ENCODE results near the gene SHISAL2A. TPM values are rescaled to one million over a fixed set of nuclear protein-coding genes. Genes with fewer than 3 reads are reported as not detected.

The SHISAL2A gene
- total RNA-seq, 2 donors from 2014 or later = 2.8 to 5.3 TPM

GRCh38 chr1:52601991-52602855 is 30.7 kb upstream of the SHISAL2A start, which contains the start of gene GPX7:
GPX7 (plus strand) TSS chr1:52602371; CDS start chr1:52602410, 39 bp downstream.
- peak within 1 kb of the TSS; percentile 86 for H3K4me3 Mint-ChIP-seq
- H3K27me3 Mint-ChIP-seq = no peaks in the 10 kb centered on the region

DNA sequence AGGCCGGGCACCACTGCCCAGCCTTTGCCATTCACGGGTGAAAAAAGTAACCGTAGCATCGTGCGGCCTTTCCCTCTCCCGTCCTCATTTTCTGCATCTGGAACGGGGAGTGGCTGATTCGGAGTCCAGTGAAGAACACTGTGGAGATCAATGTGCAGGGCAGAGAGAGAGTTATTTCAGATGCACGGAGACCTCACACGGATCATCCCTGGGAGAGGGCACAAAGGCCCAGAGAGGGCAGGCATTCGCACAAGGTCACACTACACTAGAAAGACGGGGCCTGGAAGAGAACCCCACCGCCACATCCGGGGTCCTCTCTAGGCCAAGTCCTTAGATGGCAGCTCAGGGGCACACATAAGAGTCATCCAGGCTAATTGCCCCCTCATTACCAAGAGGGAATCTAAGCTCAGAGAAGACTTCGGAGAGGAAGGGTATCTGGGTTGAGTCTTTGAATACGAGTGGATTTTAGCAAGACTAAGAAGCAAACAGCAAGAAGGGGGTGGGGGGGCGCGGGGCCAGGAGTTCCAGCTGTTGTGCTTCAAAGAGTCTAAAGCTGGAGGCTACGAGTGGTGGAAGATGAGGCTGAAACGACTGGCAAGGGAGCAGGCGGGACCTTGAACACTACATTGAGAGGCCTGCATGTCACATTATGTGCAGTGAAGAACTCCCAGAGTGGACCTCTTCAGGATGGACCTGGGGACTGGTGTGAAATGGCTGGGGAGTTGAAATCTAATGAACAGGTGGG is 29.9 kb upstream of the SHISAL2A start:
- DNase-seq (ENCODE audit: low spot score) = no peak
- Mint-ChIP-seq H3K4me1 (ENCODE audit: low read depth in 2 of 2) (peaks cover 31 to 32% of the 10 kb centered on the region in 2 donors), H3K27ac (peak overlapping the region; percentile 78 to 89), H3K4me3 (peak overlapping the region; percentile 84), H3K9me3 (no peaks in the 10 kb centered on the region), H3K36me3 (no peaks in the 10 kb centered on the region), H3K27me3 (no peaks in the 10 kb centered on the region)
- ATAC-seq = peak in 1 of 2 donors; percentile 48

More at GRCh38 chr1:52601991-52602855, 30.7 kb upstream of the SHISAL2A start, which contains the start of gene GPX7:
- H3K36me3 Mint-ChIP-seq = no peaks in the 10 kb centered on the region
- ATAC-seq (peak; percentile 84 to 86), DNase-seq (ENCODE audit: low spot score) (peak; percentile 66)
- peaks cover 31 to 34% of the 10 kb centered on the region in 2 donors for H3K4me1 Mint-ChIP-seq (ENCODE audit: low read depth in 2 of 2)
- H3K27ac Mint-ChIP-seq = peak within 1 kb of the TSS; percentile 78 to 89
- H3K9me3 Mint-ChIP-seq = no peaks in the 10 kb centered on the region

- H3K27ac Mint-ChIP-seq = peak overlapping the region; percentile 78 to 89
- no peaks in the 10 kb centered on the region for H3K36me3 Mint-ChIP-seq
- no peaks in the 10 kb centered on the region for H3K27me3 Mint-ChIP-seq
- no peaks in the 10 kb centered on the region for H3K9me3 Mint-ChIP-seq
- DNase-seq (ENCODE audit: low spot score) = no peak
- no peak for ATAC-seq
- H3K4me3 Mint-ChIP-seq = peak overlapping the region; percentile 84
- H3K4me1 Mint-ChIP-seq (ENCODE audit: low read depth in 2 of 2) = peaks cover 30 to 31% of the 10 kb centered on the region in 2 donors
Measured at GRCh38 chr1:52603630-52604029, 29.3 kb upstream of the SHISAL2A start.

GRCh38 chr1:52604063-52604770 is 28.8 kb upstream of the SHISAL2A start:
- peak overlapping the region; percentile 84 for H3K4me3 Mint-ChIP-seq
- DNase-seq (ENCODE audit: low spot score) = no peak
- H3K36me3 Mint-ChIP-seq = no peaks in the 10 kb centered on the region
- no peaks in the 10 kb centered on the region for H3K9me3 Mint-ChIP-seq
- no peak for ATAC-seq
- peak overlapping the region; percentile 78 to 89 for H3K27ac Mint-ChIP-seq
- peaks cover 30 to 31% of the 10 kb centered on the region in 2 donors for H3K4me1 Mint-ChIP-seq (ENCODE audit: low read depth in 2 of 2)
- no peaks in the 10 kb centered on the region for H3K27me3 Mint-ChIP-seq

- DNase-seq (ENCODE audit: low spot score) (no peak), ATAC-seq (no peak)
- Mint-ChIP-seq H3K36me3 (no peaks in the 10 kb centered on the region), H3K27ac (peak overlapping the region in 1 of 2 donors; percentile 14), H3K4me3 (no peak overlapping the region), H3K9me3 (no peaks in the 10 kb centered on the region), H3K27me3 (no peaks in the 10 kb centered on the region), H3K4me1 (ENCODE audit: low read depth in 2 of 2) (peaks cover 8 to 28% of the 10 kb centered on the region in 2 donors)
Measured at GRCh38 chr1:52613636-52614373, 19.2 kb upstream of the SHISAL2A start.

DNA sequence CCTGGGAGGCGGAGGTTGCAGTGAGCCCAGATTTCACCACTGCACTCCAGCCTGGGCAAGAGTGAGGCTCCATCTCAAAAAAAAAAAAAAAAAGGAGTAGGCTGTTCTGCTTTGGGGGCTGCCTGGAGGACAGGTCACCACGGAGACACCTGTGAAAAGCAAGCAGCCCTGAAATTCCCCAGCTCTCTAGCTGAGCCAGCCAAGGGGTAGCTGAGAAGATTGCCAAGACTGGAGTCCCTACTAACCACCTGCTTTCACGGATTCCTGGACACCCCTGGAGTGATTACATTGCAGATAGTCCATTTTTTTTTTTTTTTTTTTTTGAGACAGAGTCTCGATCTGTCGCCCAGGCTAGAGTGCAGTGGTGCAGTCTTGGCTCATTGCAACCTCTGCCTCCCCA is 18.3 kb upstream of the SHISAL2A start:
- Mint-ChIP-seq H3K36me3 (no peaks in the 10 kb centered on the region), H3K9me3 (no peaks in the 10 kb centered on the region), H3K27ac (no peak overlapping the region), H3K4me1 (ENCODE audit: low read depth in 2 of 2) (peaks cover 8 to 28% of the 10 kb centered on the region in 2 donors), H3K4me3 (no peak overlapping the region), H3K27me3 (no peaks in the 10 kb centered on the region)
- ATAC-seq (no peak), DNase-seq (ENCODE audit: low spot score) (no peak)

DNA sequence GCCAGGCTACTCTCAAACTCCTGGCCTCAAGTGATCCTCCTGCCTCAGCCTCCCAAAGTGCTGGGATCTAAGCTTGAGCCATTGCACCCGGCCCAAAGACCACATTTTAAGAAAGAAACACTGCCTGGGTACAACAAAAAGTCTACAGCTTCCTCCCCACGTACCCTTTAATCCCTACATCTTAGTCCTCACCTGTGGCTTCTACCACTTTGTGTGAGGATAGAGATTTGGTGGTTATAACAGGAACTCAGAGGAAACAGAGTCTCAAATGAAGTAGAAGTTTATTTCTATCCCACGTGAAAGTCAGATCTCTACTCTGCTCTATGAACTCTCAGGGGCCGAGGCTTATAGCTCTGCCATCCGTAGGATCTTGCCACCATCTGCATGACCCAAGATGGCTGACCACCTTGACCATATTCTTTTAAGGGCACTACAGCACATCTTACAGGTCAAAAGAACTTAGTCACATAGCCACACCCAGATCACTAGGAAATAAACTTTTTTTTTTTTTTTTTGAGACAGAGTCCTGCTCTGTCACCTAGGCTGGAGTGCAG is 17.4 kb upstream of the SHISAL2A start:
- no peaks in the 10 kb centered on the region for H3K27me3 Mint-ChIP-seq

DNA sequence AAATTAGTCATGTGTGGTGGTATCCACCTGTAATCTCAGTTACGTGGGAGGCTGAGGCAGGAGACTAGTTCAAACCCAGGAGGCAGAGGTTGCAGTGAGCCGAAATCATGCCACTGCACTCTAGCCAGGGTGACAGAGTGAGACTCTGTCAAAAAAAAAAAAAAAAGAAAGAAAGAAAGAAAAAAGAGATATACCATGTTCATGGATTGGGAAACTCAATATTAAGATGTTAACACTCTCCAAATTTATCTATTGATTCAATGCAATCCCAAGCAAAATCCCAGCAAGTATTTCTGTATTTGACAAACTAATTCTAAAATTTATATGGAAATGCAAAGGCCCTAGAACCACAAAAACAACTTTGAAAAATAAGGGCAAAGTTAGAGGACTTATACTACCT is 11.0 kb upstream of the SHISAL2A start:
- H3K36me3 Mint-ChIP-seq = peaks cover 7% of the 10 kb centered on the region

More for the DNA sequence above, 17.4 kb upstream of the SHISAL2A start:
- Mint-ChIP-seq H3K4me3 (no peak overlapping the region), H3K27ac (peak overlapping the region in 1 of 2 donors; percentile 35), H3K36me3 (peaks cover 5% of the 10 kb centered on the region), H3K4me1 (ENCODE audit: low read depth in 2 of 2) (peaks cover 11 to 30% of the 10 kb centered on the region in 2 donors), H3K9me3 (no peaks in the 10 kb centered on the region)
- ATAC-seq (no peak), DNase-seq (ENCODE audit: low spot score) (no peak)

DNA sequence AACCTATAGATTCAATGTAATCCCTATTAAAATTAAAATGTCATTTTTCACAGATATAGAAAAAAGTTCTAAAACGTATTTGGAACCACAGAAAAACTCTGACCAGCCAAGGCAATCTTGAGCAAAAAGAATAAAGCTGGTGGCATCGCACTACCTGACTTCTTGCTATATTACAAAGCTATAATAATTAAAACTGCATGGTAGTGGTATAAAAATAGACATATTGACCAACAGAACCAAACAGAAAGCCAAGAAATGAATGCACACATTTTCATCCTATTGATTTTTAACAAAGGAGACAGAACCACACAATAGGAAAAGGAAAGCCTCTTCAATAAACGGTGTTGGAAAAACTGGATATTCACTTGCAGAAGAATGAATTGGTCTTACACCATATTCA is 9.2 kb upstream of the SHISAL2A start:
- no peaks in the 10 kb centered on the region for H3K27me3 Mint-ChIP-seq

More for the DNA sequence above, 11.0 kb upstream of the SHISAL2A start:
- peaks cover 11 to 21% of the 10 kb centered on the region in 2 donors for H3K4me1 Mint-ChIP-seq (ENCODE audit: low read depth in 2 of 2)
- no peak overlapping the region for H3K27ac Mint-ChIP-seq
- no peak overlapping the region for H3K4me3 Mint-ChIP-seq
- ATAC-seq (no peak), DNase-seq (ENCODE audit: low spot score) (no peak)
- no peaks in the 10 kb centered on the region for H3K9me3 Mint-ChIP-seq
- no peaks in the 10 kb centered on the region for H3K27me3 Mint-ChIP-seq

DNA sequence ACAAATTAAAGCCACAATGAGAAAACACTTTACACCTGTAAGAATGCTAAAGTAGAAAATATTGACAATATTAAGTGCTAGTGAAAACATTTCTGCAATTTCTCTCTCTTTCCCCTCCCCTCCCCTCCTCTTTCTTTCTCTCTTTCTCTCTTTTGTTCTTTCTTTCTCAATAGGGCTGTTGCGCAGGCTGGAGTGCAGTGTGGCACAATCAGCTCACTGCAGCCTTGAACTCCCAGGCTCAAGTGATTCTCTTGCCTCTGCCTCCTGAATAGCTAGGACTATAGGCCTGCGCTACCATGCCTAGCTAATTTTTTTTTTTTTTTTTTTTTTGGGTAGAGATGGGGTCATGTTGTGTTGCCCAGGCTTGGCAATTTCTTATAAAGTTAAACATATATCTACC is 5.9 kb upstream of the SHISAL2A start:
- H3K4me1 Mint-ChIP-seq (ENCODE audit: low read depth in 2 of 2) = peaks cover 21 to 26% of the 10 kb centered on the region in 2 donors

More for the DNA sequence above, 9.2 kb upstream of the SHISAL2A start:
- H3K36me3 Mint-ChIP-seq = peaks cover 7% of the 10 kb centered on the region
- H3K4me1 Mint-ChIP-seq (ENCODE audit: low read depth in 2 of 2) = peaks cover 16 to 18% of the 10 kb centered on the region in 2 donors
- ATAC-seq = no peak
- no peak overlapping the region for H3K27ac Mint-ChIP-seq
- no peaks in the 10 kb centered on the region for H3K9me3 Mint-ChIP-seq
- no peak for DNase-seq (ENCODE audit: low spot score)
- H3K4me3 Mint-ChIP-seq = no peak overlapping the region

GRCh38 chr1:52628614-52629324 is 4.2 kb upstream of the SHISAL2A start:
- Mint-ChIP-seq H3K27me3 (no peaks in the 10 kb centered on the region), H3K4me3 (no peak overlapping the region), H3K36me3 (no peaks in the 10 kb centered on the region), H3K27ac (no peak overlapping the region), H3K4me1 (ENCODE audit: low read depth in 2 of 2) (peaks cover 32 to 35% of the 10 kb centered on the region in 2 donors), H3K9me3 (no peaks in the 10 kb centered on the region)
- DNase-seq (ENCODE audit: low spot score) (no peak), ATAC-seq (no peak)

More for the DNA sequence above, 5.9 kb upstream of the SHISAL2A start:
- no peaks in the 10 kb centered on the region for H3K36me3 Mint-ChIP-seq
- no peaks in the 10 kb centered on the region for H3K27me3 Mint-ChIP-seq
- ATAC-seq (no peak), DNase-seq (ENCODE audit: low spot score) (no peak)
- no peak overlapping the region for H3K4me3 Mint-ChIP-seq
- H3K9me3 Mint-ChIP-seq = no peaks in the 10 kb centered on the region
- no peak overlapping the region for H3K27ac Mint-ChIP-seq

DNA sequence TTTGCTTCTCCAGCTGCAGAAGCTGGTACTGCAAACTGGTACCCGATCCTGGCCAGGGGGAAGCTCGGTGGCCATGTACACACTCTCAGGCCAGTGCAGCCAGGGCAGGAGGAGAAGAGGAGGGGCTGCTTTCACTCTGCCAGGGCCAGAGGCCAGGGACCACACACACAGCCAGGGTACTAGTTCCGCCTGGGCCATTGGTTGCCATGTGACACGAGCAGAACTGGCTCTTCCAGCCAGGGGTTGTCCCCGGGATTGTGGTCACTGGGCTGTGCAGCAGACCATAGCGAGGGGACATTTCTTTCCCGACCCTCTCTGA is 3.7 kb upstream of the SHISAL2A start:
- DNase-seq (ENCODE audit: low spot score) = no peak
- Mint-ChIP-seq H3K27me3 (no peaks in the 10 kb centered on the region), H3K4me3 (no peak overlapping the region), H3K9me3 (no peaks in the 10 kb centered on the region), H3K36me3 (no peaks in the 10 kb centered on the region), H3K4me1 (ENCODE audit: low read depth in 2 of 2) (peaks cover 37 to 40% of the 10 kb centered on the region in 2 donors), H3K27ac (no peak overlapping the region)
- no peak for ATAC-seq

Measured in natural killer cell treated with Interleukin-12 subunit alpha and Interleukin-12 subunit beta and Interleukin-15 and Interleukin-18, amount 100 ng/mL, for 72 hours (primary cell).